HFF-Myc (cell line): ENCODE results near the gene ZZZ3.
"Not testable (repeated sequence)": the region's sequence is repeated elsewhere in the genome, so short reads cannot be mapped to it uniquely, and the experiment has no call there.

Source experiments
- DNase-seq: peaks from one replicate; pipeline ENCODE4 v3.0.0-alpha.2; 2011; ENCODE audit warnings: low read depth; ENCODE audit errors: extremely low read depth
- H3K4me3 ChIP-seq: replicated peaks from 2 replicates; pipeline ENCODE4 v1.5.1; 2011; ENCODE audit warnings: low read depth, mild to moderate bottlenecking, control low read depth, low read length
- TF ChIP-seq, protein P1 (sequence below): IDR thresholded peaks from 2 replicates; pipeline ENCODE4 v1.5.1; 2012; ENCODE audit warnings: mild to moderate bottlenecking, low read depth, low read length, control low read depth; ENCODE audit errors: missing control alignments

ZZZ3 gene

DNA sequence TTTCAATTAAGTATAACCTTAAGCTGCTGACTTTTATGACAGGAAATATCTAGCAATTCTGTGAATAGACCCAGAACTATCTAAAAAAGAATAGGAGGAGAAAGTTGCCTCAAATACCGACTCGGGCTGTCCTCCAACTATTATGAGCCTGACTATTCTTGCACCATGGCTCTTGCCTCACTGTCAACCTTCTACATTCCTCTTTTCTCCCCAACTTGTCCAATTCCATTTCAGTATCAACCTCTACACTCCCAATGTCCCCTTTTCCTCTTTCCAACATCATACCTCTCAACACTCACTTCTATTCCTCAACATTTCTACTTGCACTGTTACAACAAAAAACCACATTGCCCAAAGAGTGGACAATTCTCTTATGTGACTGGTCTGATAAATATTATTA, 2.3 kb downstream of the ZZZ3 start:
- TF ChIP-seq, protein P1, sequence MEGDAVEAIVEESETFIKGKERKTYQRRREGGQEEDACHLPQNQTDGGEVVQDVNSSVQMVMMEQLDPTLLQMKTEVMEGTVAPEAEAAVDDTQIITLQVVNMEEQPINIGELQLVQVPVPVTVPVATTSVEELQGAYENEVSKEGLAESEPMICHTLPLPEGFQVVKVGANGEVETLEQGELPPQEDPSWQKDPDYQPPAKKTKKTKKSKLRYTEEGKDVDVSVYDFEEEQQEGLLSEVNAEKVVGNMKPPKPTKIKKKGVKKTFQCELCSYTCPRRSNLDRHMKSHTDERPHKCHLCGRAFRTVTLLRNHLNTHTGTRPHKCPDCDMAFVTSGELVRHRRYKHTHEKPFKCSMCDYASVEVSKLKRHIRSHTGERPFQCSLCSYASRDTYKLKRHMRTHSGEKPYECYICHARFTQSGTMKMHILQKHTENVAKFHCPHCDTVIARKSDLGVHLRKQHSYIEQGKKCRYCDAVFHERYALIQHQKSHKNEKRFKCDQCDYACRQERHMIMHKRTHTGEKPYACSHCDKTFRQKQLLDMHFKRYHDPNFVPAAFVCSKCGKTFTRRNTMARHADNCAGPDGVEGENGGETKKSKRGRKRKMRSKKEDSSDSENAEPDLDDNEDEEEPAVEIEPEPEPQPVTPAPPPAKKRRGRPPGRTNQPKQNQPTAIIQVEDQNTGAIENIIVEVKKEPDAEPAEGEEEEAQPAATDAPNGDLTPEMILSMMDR = no peak
- no peak overlapping the region; the same call in 1 of the 2 replicates for H3K4me3 ChIP-seq
- DNase-seq = no peak

DNA sequence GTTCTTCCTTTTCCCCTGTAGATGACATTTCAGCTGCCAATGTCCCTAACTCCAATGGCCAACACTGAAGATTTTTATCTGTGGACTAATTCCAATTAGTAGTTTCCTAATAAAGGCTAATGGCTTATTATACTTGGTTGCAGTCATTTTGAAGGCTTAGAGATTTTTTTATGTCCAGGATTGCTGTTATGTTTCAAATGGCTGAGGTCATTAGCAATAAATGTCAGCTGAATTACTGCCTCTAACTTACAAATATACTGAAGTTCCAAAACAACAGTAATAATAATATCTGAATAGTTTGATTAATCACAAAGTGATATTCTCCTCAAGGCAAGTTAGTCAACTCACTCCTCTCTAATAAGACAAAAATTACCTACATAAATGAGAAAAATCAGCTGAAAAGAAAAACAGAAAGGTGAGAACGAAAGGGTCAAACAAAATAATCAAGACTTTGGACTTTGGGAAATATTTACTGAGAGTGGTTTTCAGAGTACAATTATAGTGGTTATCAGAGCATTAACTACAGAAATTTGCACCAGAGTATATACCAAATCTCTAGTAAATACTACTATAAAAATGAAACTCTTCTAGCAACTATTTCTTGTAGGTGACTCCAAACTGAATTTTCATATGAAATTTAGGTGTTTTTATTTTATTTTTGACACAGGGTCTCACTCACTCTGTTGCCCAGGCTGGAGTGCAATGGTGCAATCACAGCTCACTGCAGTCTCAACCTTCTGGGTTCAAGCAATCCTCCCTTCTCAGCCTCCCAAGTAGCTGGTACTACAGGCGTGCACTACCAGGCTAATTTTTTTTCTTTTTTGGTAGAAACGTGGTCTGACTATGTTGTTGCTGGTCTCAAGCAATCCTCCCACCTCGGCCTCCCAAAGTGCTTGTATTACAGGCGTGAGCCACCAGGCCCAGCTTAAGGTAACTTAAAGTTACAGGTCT, 3.5 kb downstream of the ZZZ3 start:
- no peak overlapping the region for H3K4me3 ChIP-seq
- no peak for DNase-seq
- TF ChIP-seq, protein P1 = no peak

DNA sequence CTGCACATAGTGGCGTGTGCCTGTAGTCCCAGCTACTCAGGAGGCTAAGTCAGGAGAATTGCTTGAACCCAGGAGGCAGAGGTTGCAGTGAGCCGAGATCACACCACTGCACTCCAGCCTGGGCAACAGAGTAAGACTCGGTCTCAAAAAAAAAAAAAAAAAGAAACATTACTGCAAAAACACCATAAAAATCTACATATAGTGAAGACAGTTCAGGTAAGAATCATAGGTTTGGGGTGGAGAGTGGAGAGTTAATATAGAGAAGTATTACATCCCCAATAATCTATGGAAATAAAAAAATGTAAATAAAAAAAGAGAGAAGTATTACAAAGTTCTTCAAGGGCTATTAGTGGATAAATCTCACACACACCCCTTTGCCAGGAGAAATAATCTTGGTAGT, 7.7 kb downstream of the ZZZ3 start:
- not testable (repeated sequence) for H3K4me3 ChIP-seq, DNase-seq

DNA sequence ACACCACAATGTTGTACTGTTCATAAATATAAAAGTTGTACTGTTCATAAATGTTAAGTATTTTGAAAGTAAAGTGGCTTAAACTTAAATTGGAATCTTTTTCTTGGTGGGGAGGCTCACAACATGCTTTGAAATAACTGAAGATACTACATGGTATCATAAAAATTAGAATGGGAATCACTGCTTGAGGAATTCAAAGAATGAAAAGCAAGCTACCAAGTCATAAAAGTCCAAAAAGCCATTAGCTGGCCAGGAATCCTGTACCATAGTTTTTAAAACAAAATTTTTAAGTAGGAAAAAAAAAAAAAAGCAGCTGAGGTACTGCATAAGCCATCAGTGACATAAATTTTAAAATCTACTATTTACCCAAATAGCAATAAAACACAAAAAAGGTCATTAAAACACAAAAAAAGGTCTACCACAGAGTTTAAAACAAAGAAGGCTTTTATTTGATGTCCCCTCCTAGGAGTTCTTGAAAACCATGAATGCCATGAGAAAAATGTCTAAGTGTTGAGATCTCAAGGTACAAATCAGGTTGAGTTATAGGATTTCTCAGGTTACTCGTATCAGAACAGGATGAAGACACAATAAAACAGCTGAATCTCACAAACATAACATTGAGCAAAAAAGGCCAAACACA, 8.6 kb downstream of the ZZZ3 start:
- DNase-seq = no peak
- TF ChIP-seq, protein P1 = no peak
- no peak overlapping the region for H3K4me3 ChIP-seq

DNA sequence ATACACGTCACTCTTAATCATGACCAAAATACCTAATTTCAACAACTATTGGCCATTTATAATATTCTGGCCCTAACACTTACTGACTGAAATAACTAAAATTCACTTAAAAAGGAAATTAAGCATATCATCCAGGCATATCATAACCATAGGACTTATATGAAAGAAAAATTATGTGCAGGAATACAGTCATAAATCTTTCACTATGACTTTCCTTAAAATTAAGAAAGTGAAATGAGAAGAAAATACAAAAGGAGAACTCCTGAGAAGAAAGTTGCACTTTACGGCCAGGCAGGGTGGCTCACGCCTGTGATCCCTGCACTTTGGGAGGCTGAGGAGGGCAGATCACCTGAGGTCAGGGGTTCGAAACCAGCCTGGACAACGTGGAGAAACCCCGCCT, 9.4 kb downstream of the ZZZ3 start:
- H3K4me3 ChIP-seq = no peak overlapping the region
- TF ChIP-seq, protein P1 = no peak
- DNase-seq = no peak

DNA sequence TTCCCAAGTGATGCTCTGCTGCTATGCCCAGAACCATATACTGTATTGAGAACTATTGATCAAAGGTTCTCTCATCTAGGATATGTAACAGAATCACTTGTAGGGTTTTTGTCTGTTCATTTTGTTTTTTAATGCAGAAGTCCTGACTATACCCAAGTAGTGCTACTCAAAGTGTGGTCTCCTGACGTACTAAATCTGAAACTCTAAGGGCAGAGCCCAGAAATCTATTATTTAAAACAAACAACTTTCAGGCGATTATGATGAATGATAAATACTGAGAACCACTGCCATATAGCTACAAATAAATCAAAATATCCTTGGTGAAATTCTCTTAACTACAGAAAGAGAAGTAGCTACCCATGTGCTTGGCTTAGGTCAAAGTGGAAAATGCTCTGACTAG, 10.1 kb downstream of the ZZZ3 start:
- TF ChIP-seq, protein P1 = no peak
- H3K4me3 ChIP-seq = no peak overlapping the region
- no peak for DNase-seq

DNA sequence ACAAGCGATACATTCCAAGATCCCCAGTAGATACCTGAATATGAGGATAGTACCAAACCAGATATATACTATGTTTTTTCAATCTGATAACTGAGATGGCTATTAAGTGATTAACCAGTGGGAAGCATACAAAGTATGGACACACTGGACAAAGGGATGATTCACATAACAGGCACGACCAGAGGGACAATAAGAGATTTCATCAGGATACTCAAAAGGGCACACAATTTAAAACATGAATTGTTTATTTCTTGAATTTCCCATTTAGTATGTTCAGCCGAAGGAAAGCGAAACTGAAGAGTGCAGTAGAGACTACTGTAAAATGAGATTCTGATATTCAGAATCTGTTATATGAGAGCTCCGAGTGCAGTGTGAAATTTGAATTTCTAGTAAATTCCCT, 10.6 kb downstream of the ZZZ3 start:
- TF ChIP-seq, protein P1 = no peak
- DNase-seq = no peak
- H3K4me3 ChIP-seq = no peak overlapping the region
